Tibial nerve (tissue), 4 donors: Measurements from ENCODE around the gene CD200. TPM values are rescaled to one million over a fixed set of nuclear protein-coding genes. Genes with fewer than 3 reads are reported as not detected.

Experiments used
- DNase-seq, 2 donors: peaks; one replicate each; pipeline ENCODE4 v3.0.0-alpha.2; 2019; ENCODE audit warnings: low spot score in 2 of 2
- H3K27ac ChIP-seq, 4 donors: fragments of 200-600 bp; sonication (generic) in 3 of 4; one replicate each; pipeline ENCODE4 v1.5.1; 2017 to 2019; ENCODE audit warnings: mild to moderate bottlenecking in 1 of 4
- H3K27me3 ChIP-seq, 2 donors: fragments of 200-600 bp; sonication (generic) in 1 of 2; one replicate each; pipeline versions ENCODE4 v1.5.1 to v1.6.0; 2017 to 2019
- H3K36me3 ChIP-seq, 3 donors: fragments of 200-600 bp; sonication (generic); one replicate each; pipeline ENCODE4 v1.5.1; 2018 to 2019
- H3K4me1 ChIP-seq, 4 donors: fragments of 200-600 bp; sonication (generic) in 3 of 4; one replicate each; pipeline ENCODE4 v1.5.1; 2017 to 2019
- H3K4me3 ChIP-seq, 4 donors: fragments of 200-600 bp; sonication (generic) in 3 of 4; one replicate each; pipeline ENCODE4 v1.5.1; 2017 to 2019; ENCODE audit warnings: mild to moderate bottlenecking in 1 of 4, moderate library complexity in 1 of 4
- H3K9me3 ChIP-seq, 4 donors: fragments of 200-600 bp; sonication (generic) in 3 of 4; one replicate each; pipeline ENCODE4 v1.5.1; 2017 to 2019
- EP300 ChIP-seq, 2 donors: sonication (generic); formaldehyde crosslinking; IDR thresholded peaks; one replicate each; pipeline ENCODE4 v1.6.1; 2017; ENCODE audit warnings: antibody characterized with exemption in 2 of 2, mild to moderate bottlenecking in 1 of 2
- POLR2A ChIP-seq, 2 donors: fragments of 450-650 bp; IDR thresholded peaks; one replicate each; pipeline ENCODE4 v1.6.1; 2017; ENCODE audit warnings: antibody characterized with exemption in 2 of 2, mild to moderate bottlenecking in 2 of 2, moderate library complexity in 2 of 2
- WGBS, 2 donors: methylation state at CpG; one replicate each; pipeline ENCODE4 v1.1.5; 2018; 5-methylcytosine and 5-hydroxymethylcytosine counted together
- total RNA-seq, 4 donors: library from RNA; depleted of rRNA; stranded (reverse); fragments of >200 nt; gene quantifications; one replicate each; pipeline ENCODE4 v1.1.0, GENCODE V29; 2016
- TF ChIP-seq, protein P1 (sequence below), 5 experiments: fragments of 200-600 bp in 3 of 5; fragments of 450-650 bp in 2 of 5; sonication (generic) in 3 of 5; IDR thresholded peaks; one replicate each; pipeline ENCODE4 v1.5.1; 2016 to 2019; ENCODE audit warnings: antibody characterized with exemption in 5 of 5, mild to moderate bottlenecking in 3 of 5, moderate library complexity in 2 of 5

CD200 gene
- total RNA-seq, 4 donors from 2014 or later, result 4.5 to 12.6 (median 8.7) TPM

DNA sequence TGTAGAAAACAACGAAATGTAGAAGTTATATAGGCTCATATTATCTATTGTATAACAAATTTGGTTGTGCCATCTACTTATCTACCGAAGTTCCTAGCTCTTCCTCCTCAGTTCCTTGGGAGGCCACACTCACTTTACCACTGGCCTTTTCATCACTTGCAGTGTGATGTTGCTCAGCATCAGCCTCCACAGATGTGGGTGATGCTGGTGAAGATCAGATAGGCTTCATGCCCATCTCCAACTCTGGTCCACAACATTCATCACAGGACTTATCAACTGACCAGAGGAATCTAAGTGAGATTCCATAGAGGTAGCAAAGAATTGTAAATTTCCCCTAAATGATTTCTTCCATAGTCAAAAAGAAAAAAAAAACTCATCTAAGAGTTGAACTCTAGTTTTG, 8.4 kb downstream of the CD200 start:
- no peaks in the 10 kb centered on the region for H3K27me3 ChIP-seq
- 63 to 70% methylated on average over 2 of the region's 2 CpGs for WGBS, 2 donors
- peaks cover 0 to 10% (median 2%) of the 10 kb centered on the region in 4 donors for H3K9me3 ChIP-seq
- peaks cover 0 to 21% (median 0%) of the 10 kb centered on the region in 3 donors for H3K36me3 ChIP-seq
- H3K27ac ChIP-seq, result peak overlapping the region in 3 of 4 donors; percentile 18 to 61 (median 41)
- H3K4me1 ChIP-seq, result peaks cover 0 to 45% (median 4%) of the 10 kb centered on the region in 4 donors
- DNase-seq, result no peak
- no peak overlapping the region for H3K4me3 ChIP-seq
- TF ChIP-seq POLR2A (IDR thresholded peaks at IDR 0.05) (no peak), EP300 (IDR thresholded peaks at IDR 0.05) (no peak)
- TF ChIP-seq, protein P1, sequence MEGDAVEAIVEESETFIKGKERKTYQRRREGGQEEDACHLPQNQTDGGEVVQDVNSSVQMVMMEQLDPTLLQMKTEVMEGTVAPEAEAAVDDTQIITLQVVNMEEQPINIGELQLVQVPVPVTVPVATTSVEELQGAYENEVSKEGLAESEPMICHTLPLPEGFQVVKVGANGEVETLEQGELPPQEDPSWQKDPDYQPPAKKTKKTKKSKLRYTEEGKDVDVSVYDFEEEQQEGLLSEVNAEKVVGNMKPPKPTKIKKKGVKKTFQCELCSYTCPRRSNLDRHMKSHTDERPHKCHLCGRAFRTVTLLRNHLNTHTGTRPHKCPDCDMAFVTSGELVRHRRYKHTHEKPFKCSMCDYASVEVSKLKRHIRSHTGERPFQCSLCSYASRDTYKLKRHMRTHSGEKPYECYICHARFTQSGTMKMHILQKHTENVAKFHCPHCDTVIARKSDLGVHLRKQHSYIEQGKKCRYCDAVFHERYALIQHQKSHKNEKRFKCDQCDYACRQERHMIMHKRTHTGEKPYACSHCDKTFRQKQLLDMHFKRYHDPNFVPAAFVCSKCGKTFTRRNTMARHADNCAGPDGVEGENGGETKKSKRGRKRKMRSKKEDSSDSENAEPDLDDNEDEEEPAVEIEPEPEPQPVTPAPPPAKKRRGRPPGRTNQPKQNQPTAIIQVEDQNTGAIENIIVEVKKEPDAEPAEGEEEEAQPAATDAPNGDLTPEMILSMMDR (IDR thresholded peaks at IDR 0.05), result no peak

DNA sequence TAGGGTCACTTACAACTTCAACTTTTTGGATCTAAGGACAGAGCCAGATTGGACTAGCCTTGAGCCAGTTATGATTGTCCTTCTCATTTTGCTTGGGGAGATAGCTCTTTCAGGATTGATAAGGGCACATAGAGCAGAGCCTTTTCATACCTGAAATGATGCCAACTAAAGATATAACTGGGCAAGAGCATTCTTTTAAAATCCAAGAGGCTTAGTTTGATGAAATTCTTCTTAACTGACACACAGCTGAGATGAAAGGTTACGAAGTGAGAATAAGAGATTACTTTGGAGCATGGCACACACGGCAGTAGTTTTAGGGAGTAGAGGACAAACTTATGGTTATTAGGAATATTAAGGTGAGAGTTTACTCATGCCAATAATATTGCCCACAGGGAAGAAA, 12.7 kb downstream of the CD200 start:
- 47 to 97% methylated on average over 2 of the region's 2 CpGs for WGBS, 2 donors

DNA sequence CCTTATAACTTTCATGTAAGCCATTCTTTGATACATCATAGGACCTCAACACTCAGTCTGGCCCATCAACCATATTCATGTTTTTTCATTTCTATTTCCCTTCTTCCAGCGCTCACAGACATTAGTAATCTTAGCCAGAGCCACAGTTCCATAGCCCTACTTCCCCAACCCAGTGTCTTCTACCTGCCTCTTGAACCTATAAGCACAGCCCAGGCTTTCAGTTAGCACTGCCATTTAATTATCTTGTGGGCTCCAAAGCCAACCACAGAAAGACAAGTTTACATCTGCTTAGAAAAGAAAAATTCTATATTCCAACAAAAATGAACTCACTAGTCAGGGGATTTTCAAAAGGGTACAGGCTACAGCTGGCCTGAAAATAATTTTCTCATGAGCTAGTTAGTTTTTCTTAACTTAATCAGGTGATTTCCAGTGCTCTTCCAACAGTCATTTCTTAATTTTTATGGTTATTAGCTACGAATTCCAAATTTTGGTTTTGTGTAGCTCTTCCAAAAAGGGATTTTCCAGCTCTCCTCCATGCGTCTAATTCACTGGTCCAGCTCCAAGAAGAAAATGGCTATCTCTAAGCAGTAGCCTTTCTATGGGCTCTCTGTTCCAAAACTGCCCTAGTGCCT, 13.7 kb downstream of the CD200 start:
- H3K27ac ChIP-seq, result peak overlapping the region in 1 of 4 donors; percentile 18
- TF ChIP-seq, protein P1 (IDR thresholded peaks at IDR 0.05), result no peak
- TF ChIP-seq EP300 (IDR thresholded peaks at IDR 0.05), result no peak
- no peak for TF ChIP-seq POLR2A (IDR thresholded peaks at IDR 0.05)
- H3K27me3 ChIP-seq, result no peaks in the 10 kb centered on the region
- peaks cover 0 to 30% (median 5%) of the 10 kb centered on the region in 4 donors for H3K4me1 ChIP-seq
- peaks cover 0 to 10% (median 2%) of the 10 kb centered on the region in 4 donors for H3K9me3 ChIP-seq
- WGBS, 2 donors, result 68 to 71% methylated on average over 3 of the region's 3 CpGs
- DNase-seq, result no peak
- peaks cover 0 to 33% (median 0%) of the 10 kb centered on the region in 3 donors for H3K36me3 ChIP-seq
- H3K4me3 ChIP-seq, result no peak overlapping the region

More for the DNA sequence above, 12.7 kb downstream of the CD200 start:
- peaks cover 0 to 10% (median 2%) of the 10 kb centered on the region in 4 donors for H3K9me3 ChIP-seq
- TF ChIP-seq EP300 (IDR thresholded peaks at IDR 0.05) (no peak), POLR2A (IDR thresholded peaks at IDR 0.05) (no peak)
- TF ChIP-seq, protein P1 (IDR thresholded peaks at IDR 0.05), result no peak
- no peak overlapping the region for H3K4me3 ChIP-seq
- H3K4me1 ChIP-seq, result peaks cover 0 to 24% (median under 1%) of the 10 kb centered on the region in 4 donors
- H3K27me3 ChIP-seq, result no peaks in the 10 kb centered on the region
- H3K27ac ChIP-seq, result no peak overlapping the region
- H3K36me3 ChIP-seq, result peaks cover 0 to 33% (median 0%) of the 10 kb centered on the region in 3 donors
- DNase-seq, result no peak

DNA sequence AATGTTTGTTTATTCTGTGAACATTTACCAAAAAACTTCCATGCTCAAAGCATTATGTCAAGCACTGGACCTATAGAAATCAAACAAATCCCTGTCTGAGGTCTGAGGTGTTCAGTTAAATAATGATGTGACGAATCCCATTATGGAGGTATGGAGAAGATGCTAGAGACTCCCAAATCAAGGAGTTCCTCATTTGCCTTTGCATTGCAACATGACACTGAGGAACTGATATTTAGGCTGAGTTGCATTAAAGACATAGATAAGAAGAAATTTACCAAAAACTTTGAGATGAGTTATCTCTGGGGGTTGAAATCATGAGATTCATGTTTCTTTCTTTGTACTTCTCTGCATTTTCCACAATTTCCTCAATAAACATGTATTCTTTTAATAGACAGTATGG, 16.0 kb downstream of the CD200 start:
- Histone ChIP-seq H3K27ac (peak overlapping the region in 1 of 4 donors; percentile 37), H3K9me3 (no peaks in the 10 kb centered on the region), H3K27me3 (no peaks in the 10 kb centered on the region), H3K36me3 (peaks cover 0 to 28% (median 0%) of the 10 kb centered on the region in 3 donors), H3K4me3 (no peak overlapping the region), H3K4me1 (peaks cover 0 to 42% (median 8%) of the 10 kb centered on the region in 4 donors)
- no peak for DNase-seq
- WGBS, 2 donors, result 85 to 93% methylated on average over 1 of the region's 1 CpG
- TF ChIP-seq EP300 (IDR thresholded peaks at IDR 0.05) (no peak), POLR2A (IDR thresholded peaks at IDR 0.05) (no peak)
- TF ChIP-seq, protein P1 (IDR thresholded peaks at IDR 0.05), result no peak

DNA sequence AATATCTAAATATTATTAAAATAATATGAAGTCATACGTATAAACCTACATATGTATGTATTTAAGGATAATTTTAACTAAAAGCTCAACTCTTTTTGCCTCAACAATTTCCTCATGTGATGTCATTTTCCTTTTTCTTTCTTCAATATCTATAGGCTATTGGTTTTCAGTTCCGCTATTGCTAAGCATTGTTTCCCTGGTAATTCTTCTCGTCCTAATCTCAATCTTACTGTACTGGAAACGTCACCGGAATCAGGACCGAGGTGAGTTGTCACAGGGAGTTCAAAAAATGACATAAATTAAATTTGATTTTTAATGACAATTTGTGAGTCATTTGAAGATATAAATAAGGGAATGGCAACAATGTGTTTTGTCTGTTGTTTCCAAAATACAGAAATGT, 16.6 kb downstream of the CD200 start:
- DNase-seq, result no peak
- H3K4me1 ChIP-seq, result peaks cover 0 to 42% (median 8%) of the 10 kb centered on the region in 4 donors
- TF ChIP-seq, protein P1 (IDR thresholded peaks at IDR 0.05), result no peak
- TF ChIP-seq POLR2A (IDR thresholded peaks at IDR 0.05) (no peak), EP300 (IDR thresholded peaks at IDR 0.05) (no peak)
- H3K4me3 ChIP-seq, result no peak overlapping the region
- WGBS, 2 donors, result 68 to 81% methylated on average over 6 of the region's 6 CpGs
- H3K27ac ChIP-seq, result peak overlapping the region in 2 of 4 donors; percentile 33 to 75
- peaks cover 0 to 22% (median 0%) of the 10 kb centered on the region in 3 donors for H3K36me3 ChIP-seq
- H3K9me3 ChIP-seq, result no peaks in the 10 kb centered on the region
- H3K27me3 ChIP-seq, result no peaks in the 10 kb centered on the region
